Measurements from ENCODE around the gene QSOX1. TPM values are rescaled to one million over a fixed set of nuclear protein-coding genes. Genes with fewer than 3 reads are reported as not detected.

Gene QSOX1
- total RNA-seq: 10 to 100 TPM; 18.3 to 31.6 TPM

- ChIA-PET POLR2A (interaction anchor here (0.7 kb wide), 1 partner anchor 200 kb away, joined by 4 read pairs; the partner anchor contains the start of gene CEP350), CTCF (interaction anchor here (0.6 to 1.3 kb wide), 4 partner anchors 13 to 349 kb away, joined by 3 to 4 read pairs (median 3); no protein-coding TSS in a partner anchor)
- H3K27me3 Mint-ChIP-seq: no peaks in the 10 kb centered on the region
- H3K4me3 Mint-ChIP-seq: peak within 1 kb of the TSS; percentile 90
- peak within 1 kb of the TSS; percentile 85 for H3K27ac Mint-ChIP-seq
- H3K9me3 Mint-ChIP-seq (ENCODE audit: low read depth): no peaks in the 10 kb centered on the region
- intact Hi-C loops (cut with DNase I, micrococcal nuclease): loop anchor here (1.0 to 10.0 kb wide), 10 partner anchors 58 to 1130 kb away; partner anchors contain the start of genes CEP350 (in 2 of the 2), TOR1AIP1 (in 2 of the 2), ACBD6 (in 1 of the 2) and FAM20B (in 1 of the 2)
- DNase-seq (peak; percentile 95), ATAC-seq (peak; percentile 97)
- H3K4me1 Mint-ChIP-seq: peaks cover 25% of the 10 kb centered on the region
- no peaks in the 10 kb centered on the region for H3K36me3 Mint-ChIP-seq (ENCODE audit: low read depth)
Observed at GRCh38 chr1:180154325-180155181, at the start of gene QSOX1. QSOX1 (plus strand) TSS chr1:180154869; CDS start chr1:180154908, 39 bp downstream.

- Mint-ChIP-seq H3K27me3 (no peaks in the 10 kb centered on the region), H3K36me3 (ENCODE audit: low read depth) (peaks cover 32% of the 10 kb centered on the region), H3K27ac (no peak overlapping the region), H3K9me3 (ENCODE audit: low read depth) (no peaks in the 10 kb centered on the region), H3K4me3 (no peak overlapping the region), H3K4me1 (no peaks in the 10 kb centered on the region)
- ChIA-PET POLR2A (no interaction called here), CTCF (interaction anchor here (1.1 kb wide), 1 partner anchor 31 kb away, joined by 3 read pairs; no protein-coding TSS in a partner anchor)
- intact Hi-C loops (cut with DNase I, micrococcal nuclease): loop anchor here in 1 of 2 experiments (10.0 kb wide), 1 partner anchor 63 kb away; no protein-coding TSS in a partner anchor
- DNase-seq (no peak), ATAC-seq (no peak)
Observed at GRCh38 chr1:180112091-180112490, 42.6 kb upstream of the QSOX1 start.

GRCh38 chr1:180112984-180113647, 41.6 kb upstream of the QSOX1 start:
- ChIA-PET CTCF (interaction anchor here (1.1 to 1.4 kb wide), 3 partner anchors 9 to 30 kb away, joined by 3 to 4 read pairs (median 4); no protein-coding TSS in a partner anchor), POLR2A (no interaction called here)
- no peak for ATAC-seq
- DNase-seq: no peak
- Mint-ChIP-seq H3K27me3 (no peaks in the 10 kb centered on the region), H3K9me3 (ENCODE audit: low read depth) (no peaks in the 10 kb centered on the region), H3K4me3 (no peak overlapping the region), H3K36me3 (ENCODE audit: low read depth) (peaks cover 28% of the 10 kb centered on the region), H3K4me1 (no peaks in the 10 kb centered on the region), H3K27ac (no peak overlapping the region)
- intact Hi-C loops (cut with DNase I, micrococcal nuclease): loop anchor here in 1 of 2 experiments (10.0 kb wide), 1 partner anchor 62 kb away; no protein-coding TSS in a partner anchor

DNA sequence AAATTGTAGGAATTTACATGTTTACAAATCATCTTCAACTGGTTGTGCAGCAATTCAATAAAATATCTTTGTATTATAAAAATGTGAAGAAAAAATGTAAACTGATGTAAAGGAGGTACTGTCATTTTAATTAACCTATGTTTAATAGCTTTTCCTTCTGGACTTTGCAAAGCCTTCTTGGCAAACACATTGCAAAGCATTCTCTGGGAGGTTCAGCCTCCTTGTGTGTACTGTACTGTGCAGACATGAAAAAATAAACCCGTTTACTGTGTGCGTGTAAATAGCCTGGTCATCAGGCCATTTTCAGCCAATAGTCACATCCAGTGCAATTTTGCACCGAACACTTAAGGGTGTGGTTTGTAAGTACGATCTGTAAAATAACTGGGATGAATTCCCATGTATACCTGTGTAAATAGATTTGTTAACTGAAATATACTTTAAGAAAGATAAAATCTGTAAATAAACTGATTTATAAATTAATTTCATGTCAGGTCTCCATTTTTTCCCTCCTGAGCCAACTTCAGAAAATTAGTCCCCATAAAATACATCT, 40.2 kb upstream of the QSOX1 start:
- H3K9me3 Mint-ChIP-seq (ENCODE audit: low read depth): no peaks in the 10 kb centered on the region
- intact Hi-C loops (cut with DNase I, micrococcal nuclease): loop anchor here in 1 of 2 experiments (10.0 kb wide), 1 partner anchor 60 kb away; no protein-coding TSS in a partner anchor
- ATAC-seq (no peak), DNase-seq (no peak)
- CTCF ChIA-PET: interaction anchor here (0.6 to 1.4 kb wide), 3 partner anchors 10 to 872 kb away, joined by 3 to 4 read pairs (median 3); no protein-coding TSS in a partner anchor
- no peak overlapping the region for H3K4me3 Mint-ChIP-seq
- POLR2A ChIA-PET: no interaction called here
- H3K27ac Mint-ChIP-seq: no peak overlapping the region
- H3K27me3 Mint-ChIP-seq: no peaks in the 10 kb centered on the region
- H3K4me1 Mint-ChIP-seq: no peaks in the 10 kb centered on the region
- H3K36me3 Mint-ChIP-seq (ENCODE audit: low read depth): peaks cover 24% of the 10 kb centered on the region

DNA sequence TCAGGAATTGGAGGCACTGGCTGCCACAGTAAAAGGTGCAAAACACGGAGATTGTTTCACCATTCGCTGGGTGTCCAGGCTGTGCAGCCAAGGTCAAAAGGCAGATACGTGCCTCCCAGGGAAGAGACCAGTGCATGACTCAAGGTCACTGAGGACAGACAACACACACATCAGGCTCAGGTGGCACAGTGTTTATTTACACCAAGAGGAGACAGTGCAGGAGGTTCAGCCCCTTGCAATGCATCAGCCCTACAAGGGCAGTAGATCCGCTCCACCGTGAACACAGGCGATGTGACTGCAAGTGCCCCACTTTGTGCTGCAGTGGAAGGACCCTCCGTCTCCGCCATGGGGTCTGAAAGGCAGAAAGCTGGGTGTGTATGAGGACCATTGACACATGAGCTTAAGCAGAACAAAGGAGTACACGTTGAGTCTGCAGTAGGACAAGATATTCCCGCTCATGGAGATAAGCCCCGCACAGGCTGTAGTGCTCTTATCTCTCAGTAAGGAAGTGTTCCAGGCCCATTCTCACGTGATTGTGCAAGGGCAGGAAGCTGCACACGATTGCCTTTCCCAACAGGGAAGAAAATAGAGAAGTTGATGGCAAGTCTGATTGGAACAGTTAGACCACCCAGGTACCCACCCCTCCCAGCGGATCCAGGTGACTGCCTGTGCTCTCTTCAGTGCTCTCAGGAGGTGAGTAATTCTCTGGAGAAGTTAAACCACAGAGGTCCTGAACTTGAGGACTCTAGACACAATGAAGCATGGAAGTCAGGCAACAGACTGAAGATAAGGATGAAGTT, 37.5 kb upstream of the QSOX1 start:
- H3K9me3 Mint-ChIP-seq (ENCODE audit: low read depth): no peaks in the 10 kb centered on the region
- no peak for DNase-seq
- H3K27ac Mint-ChIP-seq: no peak overlapping the region
- ChIA-PET CTCF (no interaction called here), POLR2A (no interaction called here)
- peaks cover 14% of the 10 kb centered on the region for H3K36me3 Mint-ChIP-seq (ENCODE audit: low read depth)
- no peaks in the 10 kb centered on the region for H3K4me1 Mint-ChIP-seq
- H3K4me3 Mint-ChIP-seq: no peak overlapping the region
- ATAC-seq: no peak
- no peaks in the 10 kb centered on the region for H3K27me3 Mint-ChIP-seq
- intact Hi-C loops (cut with DNase I, micrococcal nuclease): loop anchor here in 1 of 2 experiments (10.0 kb wide), 1 partner anchor 58 kb away; no protein-coding TSS in a partner anchor

GRCh38 chr1:180117764-180118116, 36.9 kb upstream of the QSOX1 start:
- Mint-ChIP-seq H3K36me3 (ENCODE audit: low read depth) (peaks cover 8% of the 10 kb centered on the region), H3K27me3 (no peaks in the 10 kb centered on the region), H3K9me3 (ENCODE audit: low read depth) (no peaks in the 10 kb centered on the region), H3K27ac (no peak overlapping the region), H3K4me3 (no peak overlapping the region), H3K4me1 (no peaks in the 10 kb centered on the region)
- ChIA-PET POLR2A (no interaction called here), CTCF (no interaction called here)
- no peak for DNase-seq
- intact Hi-C loops (cut with DNase I, micrococcal nuclease): loop anchor here in 1 of 2 experiments (10.0 kb wide), 1 partner anchor 57 kb away; no protein-coding TSS in a partner anchor
- no peak for ATAC-seq

DNA sequence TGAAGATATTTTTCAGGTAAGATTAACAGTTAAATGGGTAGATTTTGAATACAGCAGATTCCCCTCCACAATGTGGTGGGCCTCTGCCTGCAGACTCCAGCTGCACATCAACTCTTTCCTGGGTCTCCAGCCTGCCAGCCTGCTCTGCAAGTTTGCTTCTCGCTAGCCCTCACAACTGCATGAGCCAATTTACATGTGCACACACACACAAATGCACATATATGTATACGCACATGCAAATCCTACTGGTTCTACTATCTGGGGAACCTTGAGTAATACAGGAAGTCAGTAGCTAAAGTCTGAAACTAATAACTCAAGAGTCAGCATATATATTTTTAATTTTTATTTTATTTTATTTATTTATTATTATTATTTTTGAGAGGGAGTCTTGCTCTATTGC, 34.8 kb upstream of the QSOX1 start:
- peaks cover 6% of the 10 kb centered on the region for H3K36me3 Mint-ChIP-seq (ENCODE audit: low read depth)
- ChIA-PET CTCF (interaction anchor here (0.6 kb wide), 1 partner anchor 1700 kb away, joined by 5 read pairs; no protein-coding TSS in a partner anchor), POLR2A (no interaction called here)
- H3K4me3 Mint-ChIP-seq: no peak overlapping the region
- ATAC-seq (no peak), DNase-seq (no peak)
- no peaks in the 10 kb centered on the region for H3K4me1 Mint-ChIP-seq
- no peaks in the 10 kb centered on the region for H3K27me3 Mint-ChIP-seq
- intact Hi-C loops (cut with DNase I, micrococcal nuclease): loop anchor here in 1 of 2 experiments (10.0 kb wide), 1 partner anchor 55 kb away; no protein-coding TSS in a partner anchor
- no peak overlapping the region for H3K27ac Mint-ChIP-seq
- no peaks in the 10 kb centered on the region for H3K9me3 Mint-ChIP-seq (ENCODE audit: low read depth)

DNA sequence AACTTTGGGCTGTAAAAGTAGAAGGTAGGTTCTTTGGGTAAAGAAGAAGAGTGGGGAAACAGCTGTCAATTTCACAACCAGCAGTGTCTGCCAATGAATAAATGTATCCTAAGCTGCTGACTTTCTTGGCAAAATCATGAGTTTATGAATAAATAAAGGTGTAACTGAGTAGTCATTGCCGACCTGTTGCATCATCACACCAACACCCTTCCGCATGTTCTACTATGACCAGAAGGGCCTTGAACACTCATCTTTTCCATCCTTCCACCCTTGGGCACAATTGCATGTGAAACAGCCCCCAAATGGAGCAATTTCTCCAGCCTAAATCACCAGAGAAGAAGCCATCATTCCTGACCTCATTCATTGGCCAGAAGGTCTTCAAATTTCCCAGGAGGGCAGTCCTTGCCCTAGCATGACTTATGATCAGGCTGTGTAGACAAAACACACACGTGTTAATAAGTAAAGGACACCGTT, 31.2 kb upstream of the QSOX1 start:
- Mint-ChIP-seq H3K4me3 (no peak overlapping the region), H3K27ac (no peak overlapping the region), H3K9me3 (ENCODE audit: low read depth) (no peaks in the 10 kb centered on the region), H3K27me3 (no peaks in the 10 kb centered on the region), H3K36me3 (ENCODE audit: low read depth) (no peaks in the 10 kb centered on the region), H3K4me1 (peaks cover 11% of the 10 kb centered on the region)
- intact Hi-C loops (cut with DNase I, micrococcal nuclease): no loop called here
- DNase-seq: peak; percentile 30
- no peak for ATAC-seq
- ChIA-PET CTCF (interaction anchor here (1.2 kb wide), 1 partner anchor 56 kb away, joined by 4 read pairs; no protein-coding TSS in a partner anchor), POLR2A (interaction anchor here (0.6 kb wide), 1 partner anchor 253 kb away, joined by 4 read pairs; no protein-coding TSS in a partner anchor)

DNA sequence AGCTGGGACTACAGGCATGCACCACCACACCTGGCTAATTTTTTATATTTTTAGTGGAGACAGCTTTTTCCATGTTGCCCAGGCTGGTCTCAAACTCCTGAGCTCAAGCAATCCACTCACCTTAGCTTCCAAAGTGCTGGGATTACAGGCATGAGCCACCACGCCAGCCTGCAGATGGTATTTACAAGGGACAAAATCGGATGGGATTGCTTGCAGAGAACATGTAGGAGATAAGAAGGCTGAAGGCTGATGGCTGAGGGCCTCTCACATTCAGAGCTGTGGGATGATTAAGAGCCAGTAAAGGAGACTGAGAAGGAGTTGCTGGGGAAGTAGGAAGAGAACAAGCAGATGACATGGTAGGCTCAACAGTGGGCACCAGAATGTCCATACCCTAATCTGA, 24.0 kb upstream of the QSOX1 start:
- no peaks in the 10 kb centered on the region for H3K9me3 Mint-ChIP-seq (ENCODE audit: low read depth)
- no peak overlapping the region for H3K27ac Mint-ChIP-seq
- H3K36me3 Mint-ChIP-seq (ENCODE audit: low read depth): no peaks in the 10 kb centered on the region
- POLR2A ChIA-PET: no interaction called here
- peaks cover 13% of the 10 kb centered on the region for H3K27me3 Mint-ChIP-seq
- H3K4me1 Mint-ChIP-seq: peaks cover 16% of the 10 kb centered on the region
- ATAC-seq (no peak), DNase-seq (no peak)
- CTCF ChIA-PET: no interaction called here
- intact Hi-C loops (cut with DNase I, micrococcal nuclease): no loop called here
- H3K4me3 Mint-ChIP-seq: no peak overlapping the region

DNA sequence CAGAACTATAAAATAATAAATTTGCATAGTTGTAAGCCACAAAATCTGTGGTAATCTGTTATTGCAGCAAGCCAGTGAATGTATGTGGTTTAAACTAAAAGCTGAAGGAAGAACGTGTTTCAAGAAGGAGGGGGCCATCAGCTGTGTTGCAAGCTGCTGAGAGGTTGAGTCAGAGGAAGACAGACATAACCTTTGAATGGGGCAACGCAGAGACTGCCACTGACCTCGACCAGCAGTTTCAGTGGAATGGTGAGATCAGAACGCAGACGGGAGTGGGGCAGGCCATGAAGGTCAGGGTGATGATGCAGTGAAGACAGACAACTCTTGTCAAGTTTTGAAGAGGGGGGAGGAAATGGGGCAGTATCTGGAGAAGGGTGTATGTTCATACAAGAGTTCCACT, 23.2 kb upstream of the QSOX1 start:
- ATAC-seq (peak; percentile 79), DNase-seq (peak; percentile 60)
- POLR2A ChIA-PET: no interaction called here
- CTCF ChIA-PET: no interaction called here
- H3K9me3 Mint-ChIP-seq (ENCODE audit: low read depth): peaks cover 1% of the 10 kb centered on the region
- H3K27me3 Mint-ChIP-seq: peaks cover 18% of the 10 kb centered on the region
- H3K36me3 Mint-ChIP-seq (ENCODE audit: low read depth): no peaks in the 10 kb centered on the region
- H3K27ac Mint-ChIP-seq: peak overlapping the region; percentile 5
- intact Hi-C loops (cut with DNase I, micrococcal nuclease): no loop called here
- H3K4me1 Mint-ChIP-seq: peaks cover 12% of the 10 kb centered on the region
- H3K4me3 Mint-ChIP-seq: no peak overlapping the region

Measured in activated CD4-positive, alpha-beta T cell treated with anti-CD3 and anti-CD28 coated beads for 36 hours (primary cell).